Measurements from ENCODE around the gene TM9SF1. TPM values are rescaled to one million over a fixed set of nuclear protein-coding genes. Genes with fewer than 3 reads are reported as not detected.

TM9SF1 gene
- total and polyA plus RNA-seq, 2 of the 4 experiments (the other 2 are of a cell fraction): 40.4 to 65.6 TPM

- Histone ChIP-seq H2AK5ac (ENCODE audit: low read depth, low read length) (no peak overlapping the region), H3K9me3 (ENCODE audit: control insufficient read depth, insufficient read depth, low read length) (no peaks in the 10 kb centered on the region)
- in situ Hi-C loops (cut with MboI; ENCODE audit: low sequenced_read_pairs): no loop called here
These were observed 4.8 kb downstream of the TM9SF1 start for GRCh38 chr14:24190416-24190815.

More at GRCh38 chr14:24190416-24190815, 4.8 kb downstream of the TM9SF1 start:
- Histone ChIP-seq H3K79me1 (ENCODE audit: low read depth in 1 of 2, low read length in 2 of 2) (peaks cover 34 to 75% of the 10 kb centered on the region in 2 experiments), H2BK15ac (ENCODE audit: low read depth, low read length) (no peak overlapping the region), H4K20me1 (ENCODE audit: insufficient read depth, low read length) (no peaks in the 10 kb centered on the region), H3K27ac (ENCODE audit: insufficient read depth, low read length) (no peak overlapping the region), H2BK120ac (ENCODE audit: low read depth, low read length) (no peak overlapping the region), H3K27me3 (ENCODE audit: control insufficient read depth, insufficient read depth, low read length) (no peaks in the 10 kb centered on the region), H3K18ac (ENCODE audit: low read depth, low read length) (no peak overlapping the region), H3K9me1 (ENCODE audit: insufficient read depth, low read length) (peaks cover 23% of the 10 kb centered on the region), H3K14ac (replicated peaks; ENCODE audit: low read depth, low read length) (no peak overlapping the region), H3K4me2 (ENCODE audit: low read depth, low read length) (no peak overlapping the region), H4K5ac (ENCODE audit: low read depth, low read length) (no peak overlapping the region), H4K91ac (ENCODE audit: insufficient read depth, low read depth, low read length) (no peak overlapping the region), H3K9ac (ENCODE audit: low read depth, low read length) (no peak overlapping the region), H2BK5ac (ENCODE audit: low read depth, low read length, poor library complexity, severe bottlenecking) (no peak overlapping the region), H2AFZ (replicated peaks; ENCODE audit: low read length, poor library complexity) (no peak overlapping the region), H3K4me1 (ENCODE audit: control insufficient read depth, insufficient read depth, low read length) (peaks cover 9% of the 10 kb centered on the region), H3K4ac (ENCODE audit: low read depth, low read length) (no peak overlapping the region), H4K8ac (ENCODE audit: low read depth in 2 of 2, low read length in 2 of 2) (no peak overlapping the region), H2AK9ac (replicated peaks; ENCODE audit: low read depth, low read length, poor library complexity) (peak overlapping the region; percentile 35), H3K56ac (ENCODE audit: extremely low read depth, insufficient read depth, low read length) (no peak overlapping the region), H2BK20ac (ENCODE audit: low read depth, low read length) (no peak overlapping the region), H3K4me3 (ENCODE audit: insufficient read depth, low read depth, low read length) (no peak overlapping the region), H3K23ac (ENCODE audit: low read depth, low read length) (no peak overlapping the region), H3K36me3 (ENCODE audit: control insufficient read depth, insufficient read depth, low read length) (peaks cover 36% of the 10 kb centered on the region)
- DNase-seq (no peak), ATAC-seq (ENCODE audit: low read depth) (no peak)
- POLR2A ChIA-PET (ENCODE audit: unreplicated experiment): no interaction called here
- dilution Hi-C loops (cut with HindIII; ENCODE audit: low sequenced_read_pairs, unreplicated experiment): no loop called here
- 94% methylated on average over 3 of the region's 10 CpGs; no CpG with 5 or more reads in 1 of the 2 experiments for WGBS, 2 experiments (ENCODE audit: extremely low coverage in 2 of 2, insufficient read length in 1 of 2)
- BruUV-seq (replicated peaks): no TSS peak
- no peak for TF ChIP-seq BHLHE40 (IDR thresholded peaks at IDR 0.05; ENCODE audit: low read depth, low read length)
- TF ChIP-seq SMC3 (IDR thresholded peaks at IDR 0.05; ENCODE audit: low read depth, low read length): no peak
- no peak for TF ChIP-seq CHD1 (IDR thresholded peaks at IDR 0.05; ENCODE audit: low read depth, low read length)
- TF ChIP-seq ELK1 (IDR thresholded peaks at IDR 0.05; ENCODE audit: borderline replicate concordance, low read depth, low read length): no peak
- no peak for TF ChIP-seq NFE2L2 (IDR thresholded peaks at IDR 0.05; ENCODE audit: low read depth, low read length)
- no peak for TF ChIP-seq CTCF (conservative IDR thresholded peaks at IDR 0.05; ENCODE audit: low read depth, low read length)
- no peak for TF ChIP-seq RFX5 (IDR thresholded peaks at IDR 0.05; ENCODE audit: low read depth, low read length)
- TF ChIP-seq POLR2A (IDR thresholded peaks at IDR 0.05; ENCODE audit: low read depth, low read length): no peak
- no peak for TF ChIP-seq USF2 (IDR thresholded peaks at IDR 0.05; ENCODE audit: low read depth, low read length)
- TF ChIP-seq FOS (IDR thresholded peaks at IDR 0.05; ENCODE audit: low read depth, low read length): no peak
- no peak for TF ChIP-seq MAFK (IDR thresholded peaks at IDR 0.05; ENCODE audit: low read depth, low read length)
- TF ChIP-seq RAD21 (IDR thresholded peaks at IDR 0.05; ENCODE audit: low read length): no peak
- no peak for TF ChIP-seq MXI1 (IDR thresholded peaks at IDR 0.05; ENCODE audit: borderline replicate concordance, low read depth, low read length)
- TF ChIP-seq MAZ (IDR thresholded peaks at IDR 0.05; ENCODE audit: borderline replicate concordance, low read depth, low read length): no peak
- TF ChIP-seq CEBPB (IDR thresholded peaks at IDR 0.05; ENCODE audit: low read depth, low read length): no peak
- intact Hi-C loops (cut with micrococcal nuclease): no loop called here
- CTCF ChIA-PET: no interaction called here
